Natural killer cell (primary cell): ENCODE data around the gene PYCARD. TPM values are rescaled to one million over a fixed set of nuclear protein-coding genes. Genes with fewer than 3 reads are reported as not detected.
"Not testable (repeated sequence)": the region's sequence is repeated elsewhere in the genome, so short reads cannot be mapped to it uniquely, and the experiment has no call there.

Experiments
- ATAC-seq, 3 donors: fragments of 150-1000 bp in 2 of 3; fragments of 200-7000 bp in 1 of 3; cut with Tn5 transposase; 1 replicate in 1 of 3; 2 replicates in 2 of 3; pipeline ENCODE4 v1.10.0; 2021; ENCODE audit warnings: mild to moderate bottlenecking in 2 of 3, moderate library complexity in 2 of 3
- DNase-seq, 2 donors: peaks; one replicate each; pipeline versions ENCODE4 v3.0.0 to v3.0.0-alpha.2; 2013 to 2021; ENCODE audit warnings: mixed read lengths in 1 of 2
- H3K27ac ChIP-seq: one replicate; pipeline ENCODE4 v1.5.1; 2013; ENCODE audit warnings: mild to moderate bottlenecking, low read length
- H3K27me3 ChIP-seq: one replicate; pipeline ENCODE4 v1.6.1; 2013; ENCODE audit warnings: low read length; ENCODE audit not compliant: control insufficient read depth, insufficient read depth
- H3K36me3 ChIP-seq: one replicate; pipeline ENCODE4 v1.6.1; 2013; ENCODE audit warnings: low read length; ENCODE audit not compliant: control insufficient read depth, insufficient read depth
- H3K4me1 ChIP-seq: one replicate; pipeline ENCODE4 v1.6.1; 2013; ENCODE audit warnings: low read length; ENCODE audit not compliant: control insufficient read depth, insufficient read depth
- H3K4me3 ChIP-seq: one replicate; pipeline ENCODE4 v1.5.1; 2013; ENCODE audit warnings: low read length
- H3K9me3 ChIP-seq: one replicate; pipeline ENCODE4 v1.6.1; 2013; ENCODE audit warnings: low read length; ENCODE audit not compliant: control insufficient read depth, insufficient read depth
- H3K27ac Mint-ChIP-seq, 2 donors: one replicate each; pipeline ENCODE4 v1.8.0; 2022; ENCODE audit warnings: mild to moderate bottlenecking in 2 of 2, mixed read lengths in 2 of 2, moderate library complexity in 1 of 2
- H3K27me3 Mint-ChIP-seq, 2 donors: one replicate each; pipeline ENCODE4 v1.8.0; 2022; ENCODE audit warnings: low read depth in 2 of 2, mixed read lengths in 2 of 2
- H3K36me3 Mint-ChIP-seq: one replicate; pipeline ENCODE4 v1.8.0; 2022; ENCODE audit warnings: mixed read lengths
- H3K4me1 Mint-ChIP-seq, 2 donors: one replicate each; pipeline ENCODE4 v1.8.0; 2022; ENCODE audit warnings: mixed read lengths in 2 of 2
- H3K4me3 Mint-ChIP-seq: one replicate; pipeline ENCODE4 v1.8.0; 2022; ENCODE audit warnings: mild to moderate bottlenecking, moderate library complexity, mixed read lengths
- H3K9me3 Mint-ChIP-seq, 2 donors: one replicate each; pipeline ENCODE4 v1.8.0; 2022; ENCODE audit warnings: mixed read lengths in 2 of 2
- CTCF ChIP-seq: fragments of 200-600 bp; IDR thresholded peaks from one replicate; pipeline ENCODE4 v1.8.0; 2022; ENCODE audit warnings: antibody characterized with exemption
- WGBS: methylation state at CpG from one replicate; pipeline ENCODE4 v1.1.7; 2013; ENCODE audit warnings: missing lambda C conversion rate; ENCODE audit not compliant: insufficient coverage; 5-methylcytosine and 5-hydroxymethylcytosine counted together
- intact Hi-C: fragments of 100-400 bp; cut with micrococcal nuclease; formaldehyde crosslinking; loops from one replicate; pipeline ENCODE4 v1.14.2; 2022
- total RNA-seq, 4 donors: library from RNA; stranded (reverse); fragments of 120-200 nt in 1 of 4; gene quantifications; one replicate each; pipeline versions ENCODE4 v1.2.3 to v1.2.4, GENCODE V29; 2013 to 2022

Gene PYCARD
- total RNA-seq, 3 donors from 2014 or later (not counting 1 experiment from before 2014, with no cell fraction given): 29.7 to 38.1 (median 37.6) TPM

- Histone ChIP-seq H3K27ac (no peak overlapping the region), H3K27me3 (no peaks in the 10 kb centered on the region), H3K4me1 (peaks cover 45% of the 10 kb centered on the region), H3K36me3 (peaks cover under 1% of the 10 kb centered on the region), H3K4me3 (peak overlapping the region; percentile 4), H3K9me3 (no peaks in the 10 kb centered on the region)
- H3K4me3 Mint-ChIP-seq: peak overlapping the region; percentile 75
- peak overlapping the region; percentile 3 to 71 for H3K27ac Mint-ChIP-seq
- ATAC-seq (no peak), DNase-seq (peak; percentile 54 to 76)
- H3K27me3 Mint-ChIP-seq: peaks cover 0 to 2% of the 10 kb centered on the region in 2 donors
- no peaks in the 10 kb centered on the region for H3K9me3 Mint-ChIP-seq
- no peak for TF ChIP-seq CTCF
- WGBS: 0% methylated on average over 3 of the region's 3 CpGs
- intact Hi-C loops: no loop called here
- H3K36me3 Mint-ChIP-seq: no peaks in the 10 kb centered on the region
- peaks cover 39 to 42% of the 10 kb centered on the region in 2 donors for H3K4me1 Mint-ChIP-seq
Measured at GRCh38 chr16:31177136-31177535, 25.4 kb downstream of the PYCARD start.

GRCh38 chr16:31170048-31170447 is 32.5 kb downstream of the PYCARD start:
- H3K9me3 ChIP-seq, H3K27me3 Mint-ChIP-seq, H3K9me3 Mint-ChIP-seq, H3K27me3 ChIP-seq, H3K4me1 Mint-ChIP-seq, H3K27ac ChIP-seq, H3K27ac Mint-ChIP-seq, DNase-seq, H3K4me1 ChIP-seq, H3K4me3 ChIP-seq, H3K4me3 Mint-ChIP-seq, intact Hi-C loops, ATAC-seq, H3K36me3 ChIP-seq, H3K36me3 Mint-ChIP-seq: not testable (repeated sequence)
- no CpG with 5 or more reads among the region's 2 CpGs for WGBS

GRCh38 chr16:31168848-31169247 is 33.7 kb downstream of the PYCARD start:
- no peaks in the 10 kb centered on the region for H3K36me3 Mint-ChIP-seq
- Histone ChIP-seq H3K36me3 (no peaks in the 10 kb centered on the region), H3K9me3 (no peaks in the 10 kb centered on the region), H3K4me3 (no peak overlapping the region), H3K27ac (no peak overlapping the region), H3K27me3 (no peaks in the 10 kb centered on the region), H3K4me1 (no peaks in the 10 kb centered on the region)
- DNase-seq: no peak
- H3K4me1 Mint-ChIP-seq: no peaks in the 10 kb centered on the region
- no peak overlapping the region for H3K4me3 Mint-ChIP-seq
- intact Hi-C loops: no loop called here
- TF ChIP-seq CTCF: no peak
- H3K27ac Mint-ChIP-seq: no peak overlapping the region
- H3K27me3 Mint-ChIP-seq: no peaks in the 10 kb centered on the region
- no peaks in the 10 kb centered on the region for H3K9me3 Mint-ChIP-seq
- ATAC-seq: no peak
- whole genome bisulfite sequencing: 100% methylated on average over 1 of the region's 2 CpGs

GRCh38 chr16:31167315-31167714 is 35.2 kb downstream of the PYCARD start:
- Histone ChIP-seq H3K27me3 (no peaks in the 10 kb centered on the region), H3K4me1 (no peaks in the 10 kb centered on the region), H3K27ac (no peak overlapping the region), H3K4me3 (no peak overlapping the region), H3K9me3 (no peaks in the 10 kb centered on the region), H3K36me3 (no peaks in the 10 kb centered on the region)
- Mint-ChIP-seq H3K27ac (no peak overlapping the region), H3K27me3 (no peaks in the 10 kb centered on the region), H3K4me3 (no peak overlapping the region), H3K4me1 (no peaks in the 10 kb centered on the region), H3K9me3 (no peaks in the 10 kb centered on the region), H3K36me3 (no peaks in the 10 kb centered on the region)
- ATAC-seq: no peak
- TF ChIP-seq CTCF: no peak
- DNase-seq: no peak
- WGBS: 93% methylated on average over 8 of the region's 8 CpGs
- intact Hi-C loops: no loop called here
